Glutamatergic neuron (in vitro differentiated cells): ENCODE measurements around the gene SPEN. TPM values are rescaled to one million over a fixed set of nuclear protein-coding genes. Genes with fewer than 3 reads are reported as not detected.

Experiments
- DNase-seq: peaks from one replicate; pipeline ENCODE4 v3.0.0; 2022
- H3K27ac Mint-ChIP-seq: one replicate; pipeline ENCODE4 v1.8.0; 2020; ENCODE audit warnings: mild to moderate bottlenecking, mixed read lengths, inconsistent platforms; ENCODE audit not compliant: unreplicated experiment
- H3K27me3 Mint-ChIP-seq: one replicate; pipeline ENCODE4 v1.8.0; 2020; ENCODE audit warnings: mild to moderate bottlenecking, moderate library complexity, mixed read lengths, inconsistent platforms; ENCODE audit not compliant: unreplicated experiment
- H3K36me3 Mint-ChIP-seq: one replicate; pipeline ENCODE4 v1.8.0; 2020; ENCODE audit warnings: mild to moderate bottlenecking, mixed read lengths, inconsistent platforms; ENCODE audit not compliant: unreplicated experiment
- H3K4me1 Mint-ChIP-seq: one replicate; pipeline ENCODE4 v1.8.0; 2020; ENCODE audit warnings: mild to moderate bottlenecking, low read depth, mixed read lengths, inconsistent platforms; ENCODE audit not compliant: unreplicated experiment
- H3K4me3 Mint-ChIP-seq: one replicate; pipeline ENCODE4 v1.8.0; 2020; ENCODE audit warnings: mild to moderate bottlenecking, mixed read lengths, inconsistent platforms; ENCODE audit not compliant: unreplicated experiment
- H3K9me3 Mint-ChIP-seq: one replicate; pipeline ENCODE4 v1.8.0; 2020; ENCODE audit warnings: mild to moderate bottlenecking, moderate library complexity, mixed read lengths, inconsistent platforms; ENCODE audit not compliant: unreplicated experiment
- CTCF ChIP-seq: fragments of 200-600 bp; sonication (generic); IDR thresholded peaks from one replicate; pipeline ENCODE4 v1.5.0; 2021; ENCODE audit not compliant: partially characterized antibody, unreplicated experiment
- total RNA-seq: library from RNA; stranded (reverse); fragmentation: NEBNext Ultra II Directional; extraction: Animal tissue kit (Norgen Biotek cat#: 25700); gene quantifications from one replicate; pipeline ENCODE4 v1.2.1, GENCODE V29; 2021; ENCODE audit not compliant: unreplicated experiment

SPEN gene
- total RNA-seq, 1 donor from 2014 or later: 52.4 TPM

DNA sequence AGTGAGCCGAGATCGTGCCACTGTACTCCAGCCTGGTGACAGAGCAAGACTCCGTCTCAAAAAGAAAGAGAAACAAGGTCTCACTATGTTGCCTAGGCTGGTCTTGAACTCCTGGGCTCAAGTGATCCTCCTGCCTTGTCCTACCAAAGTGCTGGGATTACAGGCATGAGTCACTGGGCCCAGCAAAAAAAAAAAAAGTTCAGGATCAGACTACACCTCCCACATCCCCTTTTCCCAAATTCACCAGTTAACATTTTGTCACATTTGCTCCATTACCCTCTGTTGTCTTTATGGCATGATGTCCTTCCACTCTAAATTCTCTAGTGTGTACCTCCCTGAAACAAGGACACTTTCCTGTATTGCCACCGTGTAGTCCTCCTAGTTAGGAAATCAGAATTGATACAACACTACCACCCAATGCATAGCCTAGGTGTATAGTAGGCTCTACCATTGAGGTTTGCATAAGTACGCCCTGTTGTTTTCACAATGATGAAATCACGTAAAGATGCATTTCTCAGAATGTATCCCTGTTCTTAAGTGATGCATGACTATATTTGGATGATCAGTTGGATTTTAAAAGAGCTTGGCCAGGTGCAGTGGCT, 10.7 kb downstream of the SPEN start:
- Mint-ChIP-seq H3K4me3 (no peak overlapping the region), H3K27me3 (no peaks in the 10 kb centered on the region), H3K9me3 (peaks cover 2% of the 10 kb centered on the region), H3K36me3 (no peaks in the 10 kb centered on the region), H3K4me1 (no peaks in the 10 kb centered on the region), H3K27ac (no peak overlapping the region)
- no peak for DNase-seq
- no peak for TF ChIP-seq CTCF

DNA sequence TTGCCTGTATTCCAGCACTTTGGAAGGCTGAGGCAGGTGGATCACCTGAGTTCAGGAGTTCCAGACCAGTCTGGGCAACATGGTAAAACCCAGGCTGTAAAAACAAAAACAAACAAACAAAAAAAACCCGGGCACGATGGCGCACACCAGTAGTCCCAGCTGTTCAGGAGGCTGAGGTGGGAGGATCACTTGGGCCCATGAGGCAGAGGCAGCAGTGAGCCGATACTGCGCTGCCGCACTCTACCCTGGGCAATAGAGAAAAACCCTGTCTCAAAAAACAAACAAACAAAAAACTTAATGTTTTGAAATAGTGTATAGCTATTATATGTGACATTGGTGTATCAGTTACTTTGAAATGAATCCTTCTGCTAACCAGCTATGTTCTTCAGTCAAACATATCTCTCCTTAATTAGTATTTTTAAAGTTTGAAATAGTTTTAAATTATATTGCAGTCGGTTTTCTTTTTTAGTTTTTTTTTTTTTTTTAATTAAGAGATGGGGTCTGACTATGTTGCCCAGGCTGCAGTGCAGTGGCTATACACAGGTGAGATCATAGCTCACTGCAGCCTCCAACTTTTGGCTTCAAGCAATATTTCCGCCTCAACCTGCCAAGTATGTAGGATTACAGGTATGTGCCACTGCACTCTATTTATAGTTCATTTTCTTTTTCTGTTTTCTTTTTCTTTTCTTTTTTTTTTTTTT, 11.3 kb downstream of the SPEN start:
- Mint-ChIP-seq H3K36me3 (no peaks in the 10 kb centered on the region), H3K4me3 (no peak overlapping the region), H3K27ac (no peak overlapping the region), H3K27me3 (no peaks in the 10 kb centered on the region), H3K4me1 (no peaks in the 10 kb centered on the region), H3K9me3 (peaks cover 2% of the 10 kb centered on the region)
- no peak for TF ChIP-seq CTCF
- DNase-seq: no peak

GRCh38 chr1:15863156-15863901, 15.8 kb downstream of the SPEN start:
- Mint-ChIP-seq H3K4me1 (no peaks in the 10 kb centered on the region), H3K36me3 (no peaks in the 10 kb centered on the region), H3K4me3 (no peak overlapping the region), H3K27ac (no peak overlapping the region), H3K9me3 (peaks cover 2% of the 10 kb centered on the region), H3K27me3 (no peaks in the 10 kb centered on the region)
- TF ChIP-seq CTCF: no peak
- no peak for DNase-seq

- peaks cover 2% of the 10 kb centered on the region for H3K9me3 Mint-ChIP-seq
- no peak for DNase-seq
- no peaks in the 10 kb centered on the region for H3K36me3 Mint-ChIP-seq
- H3K4me1 Mint-ChIP-seq: no peaks in the 10 kb centered on the region
- no peak for TF ChIP-seq CTCF
- no peak overlapping the region for H3K27ac Mint-ChIP-seq
- no peaks in the 10 kb centered on the region for H3K27me3 Mint-ChIP-seq
- no peak overlapping the region for H3K4me3 Mint-ChIP-seq
Measured at GRCh38 chr1:15866721-15867201, 19.3 kb downstream of the SPEN start.
